MM.1S (cell line): ENCODE results near the gene JCAD.

Source experiments
- DNase-seq: peaks from one replicate; pipeline ENCODE4 v3.0.0-alpha.2; 2015
- H2AFZ ChIP-seq: fragments of 300-600 bp; sonication (generic); 2 replicates; pipeline ENCODE4 v1.6.0; 2016; ENCODE audit warnings: antibody characterized with exemption, low read length
- H3F3A ChIP-seq: fragments of 300-600 bp; sonication (generic); 2 replicates; pipeline ENCODE4 v1.6.1; 2016; ENCODE audit warnings: mild to moderate bottlenecking, antibody characterized with exemption, low read length, moderate library complexity, mixed read lengths; ENCODE audit not compliant: insufficient read depth
- H3K27ac ChIP-seq: fragments of 300-600 bp; sonication (generic); 2 replicates; pipeline ENCODE4 v1.5.1; 2016; ENCODE audit warnings: mild to moderate bottlenecking, low read length
- H3K27me3 ChIP-seq: fragments of 300-600 bp; sonication (generic); replicated peaks from 2 replicates; pipeline ENCODE4 v1.6.0; 2016; ENCODE audit warnings: low read length; ENCODE audit not compliant: insufficient read depth
- H3K36me3 ChIP-seq: fragments of 300-600 bp; sonication (generic); replicated peaks from 2 replicates; pipeline ENCODE4 v1.6.1; 2016; ENCODE audit warnings: mild to moderate bottlenecking, low read length, mixed read lengths; ENCODE audit not compliant: insufficient read depth
- H3K4me1 ChIP-seq: fragments of 300-600 bp; sonication (generic); 2 replicates; pipeline ENCODE4 v1.6.1; 2016; ENCODE audit warnings: low read length, mixed read lengths
- H3K4me2 ChIP-seq: fragments of 300-600 bp; sonication (generic); 2 replicates; pipeline ENCODE4 v1.6.0; 2016; ENCODE audit warnings: low read depth, low read length
- H3K4me3 ChIP-seq: fragments of 300-600 bp; sonication (generic); 2 replicates; pipeline ENCODE4 v1.5.1; 2016; ENCODE audit warnings: low read length, mixed read lengths
- H3K79me2 ChIP-seq: fragments of 300-600 bp; sonication (generic); 2 replicates; pipeline ENCODE4 v1.6.1; 2016; ENCODE audit warnings: mixed run types, low read length, mixed read lengths
- H3K9ac ChIP-seq: fragments of 300-600 bp; sonication (generic); 2 replicates; pipeline ENCODE4 v1.6.1; 2016; ENCODE audit warnings: low read length, mixed read lengths
- H3K9me2 ChIP-seq: fragments of 300-600 bp; sonication (generic); replicated peaks from 2 replicates; pipeline ENCODE4 v1.6.1; 2016; ENCODE audit warnings: mild to moderate bottlenecking, low read length, mixed read lengths; ENCODE audit not compliant: insufficient read depth
- H3K9me3 ChIP-seq: fragments of 300-600 bp; sonication (generic); replicated peaks from 2 replicates; pipeline ENCODE4 v1.6.1; 2016; ENCODE audit warnings: mild to moderate bottlenecking, low read length, mixed read lengths; ENCODE audit not compliant: insufficient read depth
- H4K20me1 ChIP-seq: fragments of 300-600 bp; sonication (generic); 2 replicates; pipeline ENCODE4 v1.6.1; 2016; ENCODE audit warnings: mild to moderate bottlenecking, low read length, moderate library complexity, mixed read lengths; ENCODE audit not compliant: insufficient read depth
- EZH2 ChIP-seq: fragments of 300-600 bp; sonication (generic); optimal IDR thresholded peaks from 2 replicates; pipeline ENCODE3; 2017; ENCODE audit warnings: low read depth, mild to moderate bottlenecking, antibody characterized with exemption, low read length, mixed read lengths
- EZH2phosphoT487 ChIP-seq: fragments of 300-600 bp; sonication (generic); IDR thresholded peaks from 2 replicates; pipeline ENCODE4 v1.6.1; 2018; ENCODE audit warnings: antibody characterized with exemption, low read length
- TF ChIP-seq, protein P1 (sequence below): fragments of 300-600 bp; sonication (generic); IDR thresholded peaks from 2 replicates; pipeline ENCODE4 v1.5.1; 2016; ENCODE audit warnings: antibody characterized with exemption, low read length, mixed read lengths

JCAD gene

DNA sequence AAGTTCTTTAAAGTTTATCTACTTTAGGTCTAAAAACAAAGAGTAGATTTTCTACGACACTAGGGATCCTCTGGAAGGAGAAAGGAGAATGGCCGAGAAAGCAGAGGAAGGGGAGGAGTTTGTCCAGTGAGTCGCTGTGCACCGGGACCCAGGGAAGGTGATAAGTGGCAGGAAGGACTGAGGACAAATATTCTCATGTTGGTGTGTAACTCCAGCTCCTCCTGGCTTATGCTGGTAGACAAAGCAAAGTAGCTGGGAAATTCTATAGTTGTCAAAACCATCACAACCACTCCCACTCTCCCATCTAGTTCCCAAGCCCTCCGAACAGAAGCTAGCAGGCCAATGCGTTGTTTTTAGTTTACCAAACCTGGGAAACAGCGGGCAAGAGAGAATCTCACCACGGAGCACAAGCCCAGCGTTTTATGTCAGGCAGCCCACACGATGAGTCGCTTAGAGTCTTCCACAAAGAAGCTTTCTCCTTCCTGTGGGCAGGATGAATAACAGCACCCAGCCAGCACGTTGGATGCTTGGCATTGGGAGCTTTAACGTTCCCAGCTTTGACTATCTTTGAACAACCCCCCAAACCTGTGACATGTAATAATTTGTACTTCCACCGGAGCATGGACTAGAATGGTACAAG is 32.9 kb upstream of the JCAD start:
- no peaks in the 10 kb centered on the region for H3K79me2 ChIP-seq
- H3K9me3 ChIP-seq, result no peaks in the 10 kb centered on the region
- H2AFZ ChIP-seq, result no peak overlapping the region
- no peaks in the 10 kb centered on the region for H3K27me3 ChIP-seq
- H3F3A ChIP-seq, result no peaks in the 10 kb centered on the region
- H3K4me2 ChIP-seq, result no peak overlapping the region
- no peaks in the 10 kb centered on the region for H3K36me3 ChIP-seq
- no peak for TF ChIP-seq EZH2phosphoT487
- no peak for TF ChIP-seq EZH2
- TF ChIP-seq, protein P1, sequence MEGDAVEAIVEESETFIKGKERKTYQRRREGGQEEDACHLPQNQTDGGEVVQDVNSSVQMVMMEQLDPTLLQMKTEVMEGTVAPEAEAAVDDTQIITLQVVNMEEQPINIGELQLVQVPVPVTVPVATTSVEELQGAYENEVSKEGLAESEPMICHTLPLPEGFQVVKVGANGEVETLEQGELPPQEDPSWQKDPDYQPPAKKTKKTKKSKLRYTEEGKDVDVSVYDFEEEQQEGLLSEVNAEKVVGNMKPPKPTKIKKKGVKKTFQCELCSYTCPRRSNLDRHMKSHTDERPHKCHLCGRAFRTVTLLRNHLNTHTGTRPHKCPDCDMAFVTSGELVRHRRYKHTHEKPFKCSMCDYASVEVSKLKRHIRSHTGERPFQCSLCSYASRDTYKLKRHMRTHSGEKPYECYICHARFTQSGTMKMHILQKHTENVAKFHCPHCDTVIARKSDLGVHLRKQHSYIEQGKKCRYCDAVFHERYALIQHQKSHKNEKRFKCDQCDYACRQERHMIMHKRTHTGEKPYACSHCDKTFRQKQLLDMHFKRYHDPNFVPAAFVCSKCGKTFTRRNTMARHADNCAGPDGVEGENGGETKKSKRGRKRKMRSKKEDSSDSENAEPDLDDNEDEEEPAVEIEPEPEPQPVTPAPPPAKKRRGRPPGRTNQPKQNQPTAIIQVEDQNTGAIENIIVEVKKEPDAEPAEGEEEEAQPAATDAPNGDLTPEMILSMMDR, result no peak
- H3K4me3 ChIP-seq, result no peak overlapping the region
- no peak overlapping the region for H3K27ac ChIP-seq
- H3K9me2 ChIP-seq, result no peaks in the 10 kb centered on the region
- H3K9ac ChIP-seq, result no peak overlapping the region
- no peaks in the 10 kb centered on the region for H3K4me1 ChIP-seq
- no peaks in the 10 kb centered on the region for H4K20me1 ChIP-seq
- no peak for DNase-seq

DNA sequence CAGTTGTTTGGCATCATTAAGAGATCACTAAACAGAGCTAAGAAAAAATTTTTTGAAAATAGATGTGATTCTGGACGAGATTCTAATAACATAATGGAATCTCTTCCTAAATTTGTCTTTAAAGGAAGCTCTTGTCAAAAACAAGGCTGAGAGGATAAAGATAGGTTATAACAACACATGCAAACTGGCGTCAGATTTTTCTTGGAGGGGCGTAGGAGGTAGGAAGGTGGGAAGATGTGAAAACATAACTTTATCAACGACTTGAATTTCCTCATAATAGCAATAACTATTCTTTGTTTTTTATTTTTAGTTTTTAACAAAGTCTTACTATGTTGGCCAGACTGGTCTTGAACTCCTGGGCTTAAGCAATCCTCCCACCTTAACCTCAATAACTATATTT is 31.8 kb upstream of the JCAD start:
- DNase-seq, result no peak
- Histone ChIP-seq H3F3A (no peaks in the 10 kb centered on the region), H3K9me2 (no peaks in the 10 kb centered on the region), H3K4me3 (no peak overlapping the region), H3K27me3 (no peaks in the 10 kb centered on the region), H3K9ac (no peak overlapping the region), H3K9me3 (no peaks in the 10 kb centered on the region), H3K79me2 (no peaks in the 10 kb centered on the region), H2AFZ (no peak overlapping the region), H3K4me2 (no peak overlapping the region), H3K36me3 (no peaks in the 10 kb centered on the region), H3K27ac (no peak overlapping the region), H4K20me1 (no peaks in the 10 kb centered on the region), H3K4me1 (no peaks in the 10 kb centered on the region)
- TF ChIP-seq EZH2phosphoT487 (no peak), EZH2 (no peak)
- TF ChIP-seq, protein P1, result no peak

DNA sequence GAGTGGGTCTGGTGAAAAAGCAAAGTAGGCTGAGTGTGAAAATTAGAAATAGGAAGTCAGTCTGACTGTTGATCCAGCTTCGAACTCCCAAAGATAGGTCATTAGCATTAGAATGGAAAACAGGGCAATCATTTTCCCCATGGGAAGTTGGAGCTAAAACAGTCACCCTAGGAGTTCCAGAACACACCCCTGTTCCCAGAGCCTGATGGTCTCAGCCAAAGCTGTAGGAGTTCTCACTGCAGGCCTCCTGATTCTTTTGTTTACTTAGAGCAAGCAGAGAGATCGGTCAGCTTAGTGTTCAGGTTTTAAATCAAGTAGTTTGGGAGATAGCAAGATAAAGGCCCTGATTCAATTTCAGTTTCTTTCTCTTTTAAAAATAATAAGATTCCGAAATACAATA is 28.8 kb upstream of the JCAD start:
- H3K79me2 ChIP-seq, result no peaks in the 10 kb centered on the region
- H3K9me3 ChIP-seq, result no peaks in the 10 kb centered on the region
- no peaks in the 10 kb centered on the region for H3K4me1 ChIP-seq
- no peak overlapping the region for H3K4me3 ChIP-seq
- no peak for DNase-seq
- no peaks in the 10 kb centered on the region for H3K9me2 ChIP-seq
- H2AFZ ChIP-seq, result no peak overlapping the region
- H3K9ac ChIP-seq, result no peak overlapping the region
- H3K27ac ChIP-seq, result no peak overlapping the region
- TF ChIP-seq, protein P1, result no peak
- TF ChIP-seq EZH2, result no peak
- TF ChIP-seq EZH2phosphoT487, result no peak
- no peaks in the 10 kb centered on the region for H4K20me1 ChIP-seq
- no peak overlapping the region for H3K4me2 ChIP-seq
- H3K36me3 ChIP-seq, result no peaks in the 10 kb centered on the region
- H3K27me3 ChIP-seq, result no peaks in the 10 kb centered on the region
- no peaks in the 10 kb centered on the region for H3F3A ChIP-seq
